Upper lobe of left lung (tissue), 4 donors: ENCODE data around the gene B3GNT5.

Experiments
- POLR2A ChIP-seq, 4 donors: fragments of 450-650 bp; IDR thresholded peaks; one replicate each; pipeline ENCODE4 v1.5.1; 2016 to 2017; ENCODE audit warnings: antibody characterized with exemption in 4 of 4, mild to moderate bottlenecking in 2 of 4
- POLR2AphosphoS5 ChIP-seq, 2 donors: sonication (generic); formaldehyde crosslinking; IDR thresholded peaks; one replicate each; pipeline ENCODE4 v1.5.1; 2017; ENCODE audit warnings: antibody characterized with exemption in 2 of 2
- TF ChIP-seq, protein P1 (sequence below), 6 experiments: fragments of 450-650 bp in 4 of 6; fragments of 200-600 bp in 2 of 6; sonication (generic) in 2 of 6; IDR thresholded peaks; one replicate each; pipeline ENCODE4 v1.5.1; 2016 to 2019; ENCODE audit warnings: antibody characterized with exemption in 6 of 6

DNA sequence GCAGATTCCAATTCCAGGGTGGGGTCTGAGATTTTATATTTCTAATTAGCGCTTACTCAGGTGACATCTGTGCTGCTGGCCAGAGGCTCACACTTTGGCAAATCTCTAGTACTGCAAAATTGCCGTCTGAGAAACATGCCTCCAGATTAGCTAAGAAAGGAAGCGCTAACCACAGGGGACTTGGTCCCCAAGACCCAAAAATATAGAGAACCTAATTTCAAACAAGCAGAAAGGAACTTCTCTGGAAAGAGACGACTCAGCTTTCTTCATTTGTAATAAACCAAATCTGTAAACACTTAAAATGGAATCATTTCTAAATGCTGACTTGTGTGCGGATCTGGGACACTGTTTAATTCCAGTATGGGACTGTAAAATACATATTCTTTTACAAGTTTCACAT lies 55.7 kb downstream of the B3GNT5 start:
- TF ChIP-seq, protein P1, sequence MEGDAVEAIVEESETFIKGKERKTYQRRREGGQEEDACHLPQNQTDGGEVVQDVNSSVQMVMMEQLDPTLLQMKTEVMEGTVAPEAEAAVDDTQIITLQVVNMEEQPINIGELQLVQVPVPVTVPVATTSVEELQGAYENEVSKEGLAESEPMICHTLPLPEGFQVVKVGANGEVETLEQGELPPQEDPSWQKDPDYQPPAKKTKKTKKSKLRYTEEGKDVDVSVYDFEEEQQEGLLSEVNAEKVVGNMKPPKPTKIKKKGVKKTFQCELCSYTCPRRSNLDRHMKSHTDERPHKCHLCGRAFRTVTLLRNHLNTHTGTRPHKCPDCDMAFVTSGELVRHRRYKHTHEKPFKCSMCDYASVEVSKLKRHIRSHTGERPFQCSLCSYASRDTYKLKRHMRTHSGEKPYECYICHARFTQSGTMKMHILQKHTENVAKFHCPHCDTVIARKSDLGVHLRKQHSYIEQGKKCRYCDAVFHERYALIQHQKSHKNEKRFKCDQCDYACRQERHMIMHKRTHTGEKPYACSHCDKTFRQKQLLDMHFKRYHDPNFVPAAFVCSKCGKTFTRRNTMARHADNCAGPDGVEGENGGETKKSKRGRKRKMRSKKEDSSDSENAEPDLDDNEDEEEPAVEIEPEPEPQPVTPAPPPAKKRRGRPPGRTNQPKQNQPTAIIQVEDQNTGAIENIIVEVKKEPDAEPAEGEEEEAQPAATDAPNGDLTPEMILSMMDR (IDR thresholded peaks at IDR 0.05), result no peak
- TF ChIP-seq POLR2A (IDR thresholded peaks at IDR 0.05) (no peak), POLR2AphosphoS5 (IDR thresholded peaks at IDR 0.05) (no peak)
